DND-41 (cell line): ENCODE data around the gene FIZ1.

Experiments
- CTCF ChIP-seq: IDR thresholded peaks from 2 replicates; pipeline ENCODE4 v1.5.1; 2012; ENCODE audit warnings: borderline replicate concordance, low read length, moderate library complexity, mild to moderate bottlenecking; ENCODE audit not compliant: poor library complexity, severe bottlenecking; ENCODE audit errors: extremely low read depth
- EZH2 ChIP-seq: IDR thresholded peaks from 3 replicates; pipeline ENCODE4 v1.6.1; 2012; ENCODE audit warnings: borderline replicate concordance, low read depth, mild to moderate bottlenecking, moderate library complexity, low read length, inconsistent platforms; ENCODE audit not compliant: severe bottlenecking

GRCh38 chr19:55626350-55626749 is 27.0 kb upstream of the FIZ1 start:
- TF ChIP-seq CTCF (no peak), EZH2 (no peak)
